Islet precursor cell (in vitro differentiated cells): ENCODE measurements around the gene SNED1.

Experiments
- DNase-seq: peaks from one replicate; pipeline ENCODE4 v3.0.0-alpha.2; 2018

Gene SNED1

DNA sequence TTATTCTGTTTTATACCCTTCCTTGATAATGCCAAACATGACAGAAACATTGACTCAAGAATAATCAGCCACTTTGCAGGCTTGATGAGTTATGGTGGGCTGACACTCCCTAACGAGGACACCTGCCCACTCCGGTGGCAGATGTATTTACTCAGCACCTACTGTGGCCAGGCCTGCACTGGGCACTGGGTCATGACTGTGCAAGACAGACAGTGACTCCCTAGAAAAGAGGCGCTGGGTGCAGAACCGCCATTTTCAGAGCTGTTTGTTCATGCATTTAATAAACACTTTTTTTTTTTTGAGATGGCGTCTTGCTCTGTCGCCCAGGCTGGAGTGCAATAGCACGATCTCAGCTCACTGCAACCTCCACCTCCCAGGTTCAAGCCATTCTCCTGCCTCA lies 32.5 kb downstream of the SNED1 start:
- DNase-seq, result peak; percentile 29

DNA sequence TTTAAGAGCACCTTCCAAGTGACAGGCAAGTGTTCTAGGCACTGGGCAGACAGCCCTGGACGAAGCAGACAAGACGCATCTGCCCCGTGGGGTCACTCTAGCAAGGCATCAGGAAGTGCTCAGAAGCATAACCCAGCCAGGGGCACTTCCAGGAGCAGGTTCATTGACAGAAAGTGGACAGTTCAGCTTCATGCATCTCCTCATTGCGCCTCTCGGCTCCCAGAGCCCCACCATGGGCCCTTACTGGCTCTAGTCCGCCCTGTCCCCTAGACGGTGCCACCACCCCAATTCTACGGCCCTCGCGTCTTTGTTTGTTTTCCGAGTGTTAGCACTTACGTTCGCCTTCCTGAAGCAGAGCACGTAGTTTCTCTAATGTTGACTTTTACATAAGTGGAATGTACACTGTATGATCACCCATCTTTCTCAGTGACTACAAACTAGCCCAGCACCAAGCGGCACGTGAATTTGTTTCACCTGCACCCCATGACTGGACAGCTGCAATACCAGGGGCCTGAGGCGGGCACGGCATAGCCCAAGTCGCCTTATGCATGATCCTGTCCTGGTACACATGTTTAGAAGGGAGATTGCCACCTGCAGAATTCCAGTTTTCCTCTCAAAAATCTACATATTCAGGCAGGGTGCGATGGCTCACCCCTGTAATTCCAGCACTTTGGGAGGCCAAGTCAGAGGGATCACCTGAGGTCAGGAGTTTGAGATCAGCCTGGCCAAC lies 33.2 kb downstream of the SNED1 start:
- peak; percentile 36 for DNase-seq

- DNase-seq, result peak; percentile 45
Observed at GRCh38 chr2:241033336-241033987, 35.0 kb downstream of the SNED1 start.

- peak; percentile 48 for DNase-seq
Observed at GRCh38 chr2:241033994-241034393, 35.6 kb downstream of the SNED1 start.

- peak; percentile 45 for DNase-seq
Observed at GRCh38 chr2:241034490-241035141, 36.2 kb downstream of the SNED1 start.

DNA sequence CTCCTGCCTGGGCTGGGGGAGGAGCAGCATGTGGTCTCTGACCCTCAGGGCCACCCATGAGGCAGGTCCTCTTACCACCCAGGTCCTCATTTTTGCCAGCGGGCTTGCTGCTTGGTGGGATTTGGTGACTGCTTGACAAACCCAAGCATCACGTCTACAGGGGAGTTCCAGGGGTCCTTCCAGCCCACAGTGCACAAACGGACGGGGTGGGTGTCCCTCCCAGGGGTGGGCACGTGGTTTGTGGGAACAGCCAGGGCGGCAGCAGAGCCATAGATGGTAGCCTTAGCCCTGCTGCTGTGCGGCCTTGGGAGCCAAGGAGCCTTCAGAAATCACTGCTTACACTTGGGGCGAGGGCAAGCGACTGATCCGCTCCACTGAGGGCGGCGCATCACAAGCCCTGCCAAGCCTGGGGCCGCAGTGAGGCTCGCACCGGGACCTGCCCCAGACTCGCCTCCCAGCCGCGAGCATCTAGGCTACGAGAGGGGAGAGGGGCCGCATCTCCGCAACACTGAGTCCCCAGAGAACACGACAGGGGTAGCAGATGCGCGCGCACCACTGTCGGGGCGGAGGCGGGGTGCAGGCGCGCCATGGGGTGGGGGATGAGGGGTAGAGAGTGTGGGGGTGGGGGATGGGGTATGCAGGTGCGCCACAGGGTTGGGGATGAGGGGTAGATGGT lies 36.9 kb downstream of the SNED1 start:
- no peak for DNase-seq

DNA sequence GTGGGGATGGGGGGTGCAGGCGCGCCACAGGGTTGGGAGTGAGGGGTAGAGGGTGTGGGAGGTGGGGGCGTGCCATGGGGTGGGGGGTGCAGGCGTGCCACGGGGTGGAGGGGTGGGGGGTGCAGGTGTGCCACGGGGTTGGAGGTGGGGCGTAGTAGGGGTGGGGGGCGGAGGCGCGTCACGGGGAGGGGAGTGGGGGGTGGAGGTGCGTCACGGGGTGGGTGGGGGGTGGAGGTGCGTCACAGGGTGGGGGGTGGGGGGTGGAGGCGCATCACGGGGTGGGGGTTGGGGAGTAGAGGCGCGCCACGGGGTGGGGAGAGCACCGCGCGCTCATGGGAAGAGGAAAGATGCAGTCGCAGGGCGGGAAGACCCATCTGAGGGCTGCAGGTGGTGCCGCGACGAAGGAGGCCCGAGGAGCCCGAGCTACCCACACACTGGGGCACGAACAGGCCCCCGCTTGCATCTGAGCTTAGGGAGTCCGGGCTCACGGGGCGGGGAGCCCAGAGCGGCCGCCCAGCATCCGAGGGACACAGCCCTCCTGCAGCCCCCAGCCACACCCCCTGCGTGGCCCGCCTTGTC lies 37.5 kb downstream of the SNED1 start:
- no peak for DNase-seq

DNA sequence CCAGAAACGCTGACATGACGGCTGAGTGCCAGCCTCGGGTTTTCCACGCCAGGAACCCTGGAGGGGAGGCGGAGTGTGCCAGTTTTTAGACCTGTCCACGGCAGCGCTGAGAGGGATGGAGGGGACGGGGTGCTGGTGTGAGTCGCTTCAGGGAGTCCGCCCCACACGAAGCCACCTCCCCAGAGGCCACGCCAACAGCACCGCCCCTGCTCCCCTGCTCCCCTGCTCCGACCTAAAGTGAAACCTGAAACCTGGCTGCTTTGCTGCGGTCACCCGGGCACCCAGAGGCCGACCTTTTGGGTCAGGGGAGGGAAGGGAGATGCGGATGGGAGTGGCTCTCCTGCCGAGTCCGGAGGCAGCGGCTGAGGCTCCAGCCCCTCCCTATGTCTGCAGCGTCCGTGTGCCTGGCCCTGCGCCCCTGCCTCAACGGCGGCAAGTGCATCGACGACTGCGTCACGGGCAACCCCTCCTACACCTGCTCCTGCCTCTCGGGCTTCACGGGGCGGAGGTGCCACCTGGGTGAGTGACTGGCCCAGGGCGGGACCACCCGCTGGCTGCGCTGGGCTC lies 38.1 kb downstream of the SNED1 start:
- peak; percentile 70 for DNase-seq

- no peak for DNase-seq
Observed at GRCh38 chr2:241036964-241037421, 38.6 kb downstream of the SNED1 start.

DNA sequence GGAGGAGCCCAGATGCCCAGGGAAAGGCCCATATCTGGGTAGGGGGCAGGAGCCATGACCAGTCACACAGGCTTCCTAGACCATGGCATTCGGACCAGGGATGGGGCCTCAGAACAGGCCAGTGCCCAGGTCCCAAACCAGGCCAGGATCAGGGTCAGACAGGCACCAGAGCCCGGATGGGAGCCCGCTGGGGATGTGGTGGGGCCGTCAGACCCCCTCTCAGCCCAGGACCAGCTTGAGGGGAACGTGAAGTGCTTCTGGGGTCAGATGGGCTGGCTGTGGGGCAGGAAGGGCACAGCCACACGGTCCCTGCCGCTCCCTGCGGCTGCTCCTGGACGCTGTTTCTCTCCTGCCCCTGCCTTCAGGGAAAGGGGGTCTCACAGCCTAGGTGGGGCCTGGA lies 39.1 kb downstream of the SNED1 start:
- DNase-seq, result no peak

GRCh38 chr2:241038374-241039180 lies 40.2 kb downstream of the SNED1 start:
- DNase-seq, result no peak

DNA sequence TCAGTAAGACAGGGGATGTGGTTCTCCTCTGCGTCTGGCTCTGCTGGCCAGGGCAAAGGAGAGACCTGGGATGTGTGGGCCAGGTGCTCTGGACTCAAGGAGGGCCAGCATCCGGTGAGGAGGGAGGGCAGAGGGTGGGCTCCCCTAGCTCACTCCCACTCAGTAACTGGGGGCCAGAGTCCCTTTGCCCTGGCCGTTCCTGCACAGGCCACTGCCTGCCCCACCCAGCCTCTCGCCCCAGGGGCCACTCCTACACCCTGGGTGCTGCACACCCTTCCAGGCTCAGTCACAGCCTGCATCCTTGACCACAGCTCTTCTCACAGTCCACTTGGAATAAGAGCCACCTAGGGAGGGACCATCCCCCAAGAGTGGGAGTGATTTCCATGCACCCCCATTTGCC lies 41.0 kb downstream of the SNED1 start:
- no peak for DNase-seq

- no peak for DNase-seq
Observed at GRCh38 chr2:241040081-241040803, 41.8 kb downstream of the SNED1 start.

GRCh38 chr2:241041589-241042158 lies 43.3 kb downstream of the SNED1 start:
- DNase-seq, result no peak

DNA sequence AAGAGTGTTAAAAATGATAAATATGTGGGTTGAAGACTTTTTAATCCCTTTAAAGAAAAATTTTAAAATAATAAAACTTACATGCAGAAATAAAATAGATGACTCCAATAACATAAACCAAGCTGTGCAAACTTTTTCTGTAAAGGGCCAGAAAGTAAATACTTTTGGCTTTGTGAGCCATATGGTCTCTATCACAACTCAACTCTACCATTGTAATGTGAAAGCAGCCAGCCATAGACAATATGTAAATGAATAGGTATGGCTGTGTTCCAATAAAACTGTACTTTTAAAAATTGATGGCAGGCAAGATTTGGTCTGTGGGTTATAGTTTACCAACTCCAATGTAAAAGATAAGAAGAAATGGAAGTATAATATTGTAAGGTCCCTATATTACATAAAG lies 45.2 kb downstream of the SNED1 start:
- DNase-seq, result no peak

GRCh38 chr2:241047253-241048010 lies 49.0 kb downstream of the SNED1 start:
- no peak for DNase-seq

DNA sequence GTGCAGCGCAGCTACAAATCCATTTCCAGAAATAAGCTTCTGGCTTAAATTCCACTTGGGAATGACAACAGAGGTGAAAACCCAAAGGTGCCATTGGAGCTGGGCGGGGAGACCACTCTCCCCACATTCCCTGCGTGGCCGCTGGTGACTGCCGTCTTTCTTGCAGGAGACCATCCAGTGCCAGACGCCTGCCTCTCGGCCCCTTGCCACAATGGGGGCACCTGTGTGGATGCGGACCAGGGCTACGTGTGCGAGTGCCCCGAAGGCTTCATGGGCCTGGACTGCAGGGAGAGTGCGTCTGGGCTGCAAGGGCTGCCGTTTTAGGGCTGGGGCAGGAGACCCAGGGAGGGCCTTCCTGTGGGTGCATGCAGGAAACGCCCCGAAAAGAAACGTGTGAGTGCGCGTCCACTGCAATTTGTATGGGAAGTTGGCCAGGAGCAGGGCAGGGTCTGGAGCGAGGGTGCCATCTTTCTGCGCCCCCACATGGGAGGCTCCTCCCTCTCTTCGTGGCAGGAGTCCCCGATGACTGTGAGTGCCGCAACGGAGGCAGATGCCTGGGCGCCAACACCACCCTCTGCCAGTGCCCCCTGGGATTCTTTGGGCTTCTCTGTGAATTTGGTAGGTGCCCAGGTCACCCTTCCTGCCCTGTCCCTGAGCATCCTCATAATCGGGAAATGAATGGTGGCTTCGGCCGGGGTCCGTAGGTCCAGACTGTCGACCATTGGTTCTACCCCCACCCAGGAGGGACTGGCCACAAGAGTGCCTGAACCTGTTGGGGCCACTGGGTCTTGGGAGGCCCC lies 49.9 kb downstream of the SNED1 start:
- DNase-seq, result no peak

GRCh38 chr2:241048949-241049343 lies 50.5 kb downstream of the SNED1 start:
- DNase-seq, result no peak
